GM23338 (cell line): ENCODE data around the gene LRRC4. TPM values are rescaled to one million over a fixed set of nuclear protein-coding genes. Genes with fewer than 3 reads are reported as not detected.

Experiments
- ATAC-seq: fragments of 200-7000 bp; cut with Tn5 transposase; 3 replicates; pipeline ENCODE4 v1.9.1; 2020
- DNase-seq: peaks from one replicate; pipeline ENCODE4 v3.0.0-alpha.2; 2015; ENCODE audit warnings: low spot score
- H2AFZ ChIP-seq: fragments of 200-600 bp; sonication (generic); 2 replicates; pipeline ENCODE4 v1.8.0; 2016; ENCODE audit warnings: antibody characterized with exemption, mild to moderate bottlenecking, moderate library complexity
- H3F3A ChIP-seq: fragments of 200-600 bp; sonication (generic); replicated peaks from 2 replicates; pipeline ENCODE4 v1.8.0; 2017; ENCODE audit warnings: antibody characterized with exemption, mixed run types, low read depth
- H3K27ac ChIP-seq: fragments of 200-600 bp; sonication (generic); 2 replicates; pipeline ENCODE4 v1.6.1; 2016; ENCODE audit warnings: low read depth
- H3K27me3 ChIP-seq: fragments of 200-600 bp; sonication (generic); 2 replicates; pipeline ENCODE4 v1.8.0; 2016; ENCODE audit warnings: mild to moderate bottlenecking, mixed run types, moderate library complexity; ENCODE audit not compliant: insufficient read depth
- H3K36me3 ChIP-seq: fragments of 200-600 bp; sonication (generic); 2 replicates; pipeline ENCODE4 v1.8.0; 2016; ENCODE audit warnings: mild to moderate bottlenecking; ENCODE audit not compliant: insufficient read depth
- H3K4me1 ChIP-seq: fragments of 200-600 bp; sonication (generic); 2 replicates; pipeline ENCODE4 v1.8.0; 2016; ENCODE audit warnings: mild to moderate bottlenecking, moderate library complexity; ENCODE audit not compliant: insufficient read depth
- H3K4me2 ChIP-seq: fragments of 200-600 bp; sonication (generic); 2 replicates; pipeline ENCODE4 v1.7.1; 2017; ENCODE audit warnings: mixed run types
- H3K4me3 ChIP-seq: fragments of 200-600 bp; sonication (generic); 2 replicates; pipeline ENCODE4 v1.6.1; 2016; ENCODE audit warnings: mixed run types
- H3K79me2 ChIP-seq: fragments of 200-600 bp; sonication (generic); replicated peaks from 2 replicates; pipeline ENCODE4 v1.8.0; 2017; ENCODE audit warnings: mild to moderate bottlenecking; ENCODE audit not compliant: insufficient read depth
- H3K9me2 ChIP-seq: fragments of 200-600 bp; sonication (generic); 2 replicates; pipeline ENCODE4 v1.8.0; 2017; ENCODE audit not compliant: insufficient read depth
- H4K20me1 ChIP-seq: fragments of 200-600 bp; sonication (generic); replicated peaks from 2 replicates; pipeline ENCODE4 v1.8.0; 2017; ENCODE audit warnings: mild to moderate bottlenecking; ENCODE audit not compliant: insufficient read depth
- H3K27ac Mint-ChIP-seq: 2 replicates; pipeline ENCODE4 v1.8.0; 2020; ENCODE audit warnings: inconsistent platforms, mild to moderate bottlenecking, moderate library complexity, mixed read lengths
- H3K27me3 Mint-ChIP-seq: 3 replicates; pipeline ENCODE4 v1.8.0; 2022; ENCODE audit warnings: low read depth, mild to moderate bottlenecking, moderate library complexity, mixed read lengths, inconsistent platforms; ENCODE audit not compliant: insufficient read depth, poor library complexity
- H3K36me3 Mint-ChIP-seq: 3 replicates; pipeline ENCODE4 v1.8.0; 2021; ENCODE audit warnings: low read depth, mild to moderate bottlenecking, inconsistent platforms, moderate library complexity, mixed read lengths
- H3K4me1 Mint-ChIP-seq: 3 replicates; pipeline ENCODE4 v1.8.0; 2020; ENCODE audit warnings: mild to moderate bottlenecking, inconsistent platforms, mixed read lengths
- H3K4me3 Mint-ChIP-seq: 3 replicates; pipeline ENCODE4 v1.8.0; 2021; ENCODE audit warnings: moderate library complexity, mild to moderate bottlenecking, inconsistent platforms, mixed read lengths
- H3K9me3 Mint-ChIP-seq: 3 replicates; pipeline ENCODE4 v1.8.0; 2020; ENCODE audit warnings: moderate library complexity, mild to moderate bottlenecking, inconsistent platforms, mixed read lengths
- CREB1 ChIP-seq: fragments of 250-450 bp; sonication (Bioruptor Pico); IDR thresholded peaks from 2 replicates; pipeline ENCODE4 v1.5.0; 2020; ENCODE audit warnings: low read depth, mild to moderate bottlenecking, moderate library complexity
- EZH2 ChIP-seq: fragments of 200-600 bp; sonication (generic); IDR thresholded peaks from one replicate; pipeline ENCODE4 v1.8.0; 2017; ENCODE audit warnings: antibody characterized with exemption, mild to moderate bottlenecking, low read depth; ENCODE audit not compliant: unreplicated experiment
- EZH2phosphoT487 ChIP-seq: fragments of 200-600 bp; sonication (generic); IDR thresholded peaks from one replicate; pipeline ENCODE4 v1.8.1; 2018; ENCODE audit warnings: antibody characterized with exemption; ENCODE audit not compliant: unreplicated experiment
- JUNB ChIP-seq: IDR thresholded peaks from one replicate; pipeline ENCODE4 v1.6.1; 2016; ENCODE audit warnings: antibody characterized with exemption; ENCODE audit not compliant: unreplicated experiment
- NANOG ChIP-seq: IDR thresholded peaks from 2 replicates; pipeline ENCODE4 v1.6.1; 2016; ENCODE audit warnings: antibody characterized with exemption, borderline replicate concordance
- POLR2AphosphoS5 ChIP-seq: IDR thresholded peaks from 2 replicates; pipeline ENCODE4 v1.6.1; 2016; ENCODE audit warnings: antibody characterized with exemption, low read depth
- REST ChIP-seq: IDR thresholded peaks from one replicate; pipeline ENCODE4 v1.6.1; 2018; ENCODE audit warnings: antibody characterized with exemption; ENCODE audit not compliant: unreplicated experiment
- STAT1 ChIP-seq: IDR thresholded peaks from one replicate; pipeline ENCODE4 v1.6.1; 2016; ENCODE audit warnings: antibody characterized with exemption; ENCODE audit not compliant: unreplicated experiment
- ZNF114 ChIP-seq: fragments of 250-450 bp; sonication (Bioruptor Pico); IDR thresholded peaks from 2 replicates; pipeline ENCODE4 v1.5.0; 2020; ENCODE audit warnings: mild to moderate bottlenecking, moderate library complexity
- ZNF331 ChIP-seq: fragments of 250-450 bp; sonication (Bioruptor Pico); IDR thresholded peaks from 2 replicates; pipeline ENCODE4 v1.5.0; 2020; ENCODE audit warnings: low read depth, mild to moderate bottlenecking, moderate library complexity
- ZNF462 ChIP-seq: fragments of 250-450 bp; sonication (Bioruptor Pico); IDR thresholded peaks from 2 replicates; pipeline ENCODE4 v1.5.0; 2020; ENCODE audit warnings: mild to moderate bottlenecking, moderate library complexity
- polyA plus RNA-seq: library from polyadenylated mRNA; unstranded; fragments of >200 nt; fragmentation: Nextera tagmentation; extraction: Ambion mirVana; gene quantifications from 2 replicates; pipeline ENCODE4 v1.2.1, GENCODE V29; 2016
- total RNA-seq: library from RNA; depleted of rRNA; stranded (reverse); fragments of >200 nt; shearing (Covaris generic); gene quantifications from 2 replicates; pipeline ENCODE4 v1.2.3, GENCODE V29; 2014
- TF ChIP-seq, protein P1 (sequence below): IDR thresholded peaks from 2 replicates; pipeline ENCODE4 v1.6.1; 2016; ENCODE audit warnings: antibody characterized with exemption
- TF ChIP-seq, protein P2 (sequence below), 2 experiments: fragments of 200-600 bp in 1 of 2; sonication (generic) in 1 of 2; conservative IDR thresholded peaks; 2 replicates each; pipeline versions ENCODE4 v1.5.1 to v1.6.1; 2016 to 2017; ENCODE audit warnings: antibody characterized with exemption in 2 of 2, low read depth in 2 of 2, mild to moderate bottlenecking in 2 of 2, moderate library complexity in 1 of 2

The LRRC4 gene
- total and polyA plus RNA-seq, 2 experiments from 2014 or later, result 1.9 to 5.2 TPM

GRCh38 chr7:127995881-127996215 is 35.4 kb downstream of the LRRC4 start:
- H3K36me3 ChIP-seq, result peaks cover 5% of the 10 kb centered on the region
- no peaks in the 10 kb centered on the region for H3K9me3 Mint-ChIP-seq
- H3K27ac ChIP-seq, result peak overlapping the region; percentile 74; the same call in 1 of the 2 replicates
- no peaks in the 10 kb centered on the region for H3K9me2 ChIP-seq
- peak overlapping the region; percentile 30 for H3K27ac Mint-ChIP-seq
- peaks cover 42% of the 10 kb centered on the region for H3K4me1 Mint-ChIP-seq
- peaks cover 17% of the 10 kb centered on the region for H3K4me1 ChIP-seq
- peak; percentile 36 for ATAC-seq
- no peaks in the 10 kb centered on the region for H3F3A ChIP-seq
- TF ChIP-seq ZNF114 (CRISPR knock-in tag), result no peak
- TF ChIP-seq REST, result no peak
- no peak for TF ChIP-seq ZNF331 (CRISPR knock-in tag)
- no peak for TF ChIP-seq EZH2
- TF ChIP-seq NANOG, result no peak
- TF ChIP-seq, protein P1, sequence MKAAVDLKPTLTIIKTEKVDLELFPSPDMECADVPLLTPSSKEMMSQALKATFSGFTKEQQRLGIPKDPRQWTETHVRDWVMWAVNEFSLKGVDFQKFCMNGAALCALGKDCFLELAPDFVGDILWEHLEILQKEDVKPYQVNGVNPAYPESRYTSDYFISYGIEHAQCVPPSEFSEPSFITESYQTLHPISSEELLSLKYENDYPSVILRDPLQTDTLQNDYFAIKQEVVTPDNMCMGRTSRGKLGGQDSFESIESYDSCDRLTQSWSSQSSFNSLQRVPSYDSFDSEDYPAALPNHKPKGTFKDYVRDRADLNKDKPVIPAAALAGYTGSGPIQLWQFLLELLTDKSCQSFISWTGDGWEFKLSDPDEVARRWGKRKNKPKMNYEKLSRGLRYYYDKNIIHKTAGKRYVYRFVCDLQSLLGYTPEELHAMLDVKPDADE, result no peak
- TF ChIP-seq, protein P2, sequence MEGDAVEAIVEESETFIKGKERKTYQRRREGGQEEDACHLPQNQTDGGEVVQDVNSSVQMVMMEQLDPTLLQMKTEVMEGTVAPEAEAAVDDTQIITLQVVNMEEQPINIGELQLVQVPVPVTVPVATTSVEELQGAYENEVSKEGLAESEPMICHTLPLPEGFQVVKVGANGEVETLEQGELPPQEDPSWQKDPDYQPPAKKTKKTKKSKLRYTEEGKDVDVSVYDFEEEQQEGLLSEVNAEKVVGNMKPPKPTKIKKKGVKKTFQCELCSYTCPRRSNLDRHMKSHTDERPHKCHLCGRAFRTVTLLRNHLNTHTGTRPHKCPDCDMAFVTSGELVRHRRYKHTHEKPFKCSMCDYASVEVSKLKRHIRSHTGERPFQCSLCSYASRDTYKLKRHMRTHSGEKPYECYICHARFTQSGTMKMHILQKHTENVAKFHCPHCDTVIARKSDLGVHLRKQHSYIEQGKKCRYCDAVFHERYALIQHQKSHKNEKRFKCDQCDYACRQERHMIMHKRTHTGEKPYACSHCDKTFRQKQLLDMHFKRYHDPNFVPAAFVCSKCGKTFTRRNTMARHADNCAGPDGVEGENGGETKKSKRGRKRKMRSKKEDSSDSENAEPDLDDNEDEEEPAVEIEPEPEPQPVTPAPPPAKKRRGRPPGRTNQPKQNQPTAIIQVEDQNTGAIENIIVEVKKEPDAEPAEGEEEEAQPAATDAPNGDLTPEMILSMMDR (conservative IDR thresholded peaks at IDR 0.05; ENCODE audit: low read depth in 2 of 2), result no peak
- TF ChIP-seq CREB1 (CRISPR knock-in tag), result no peak
- TF ChIP-seq JUNB, result no peak
- TF ChIP-seq ZNF462, result no peak
- no peak for TF ChIP-seq EZH2phosphoT487
- TF ChIP-seq STAT1, result no peak
- TF ChIP-seq POLR2AphosphoS5, result no peak
- no peak overlapping the region for H3K4me3 ChIP-seq
- peaks cover 8% of the 10 kb centered on the region for H4K20me1 ChIP-seq
- H3K79me2 ChIP-seq, result peaks cover 6% of the 10 kb centered on the region
- DNase-seq, result no peak
- no peak overlapping the region for H2AFZ ChIP-seq
- no peak overlapping the region for H3K4me2 ChIP-seq
- H3K27me3 ChIP-seq, result no peaks in the 10 kb centered on the region
- H3K27me3 Mint-ChIP-seq, result peaks cover 2% of the 10 kb centered on the region
- H3K36me3 Mint-ChIP-seq, result peaks cover 15% of the 10 kb centered on the region
- H3K4me3 Mint-ChIP-seq, result no peak overlapping the region
